ENCODE results near the gene NDUFAB1.

- TF ChIP-seq GABPA (IDR thresholded peaks at IDR 0.05; ENCODE audit: low read depth) (no peak), TAF1 (IDR thresholded peaks at IDR 0.05; ENCODE audit: borderline replicate concordance, low read depth, low read length) (no peak), NRF1 (IDR thresholded peaks at IDR 0.05; ENCODE audit: low read depth, low read length) (no peak), CTCF (IDR thresholded peaks at IDR 0.05) (no peak), YY1 (IDR thresholded peaks at IDR 0.05; ENCODE audit: low read depth) (no peak), SMC3 (IDR thresholded peaks at IDR 0.05; ENCODE audit: low read depth, low read length) (no peak)
Measured at GRCh38 chr16:23615805-23616204, 19.7 kb upstream of the NDUFAB1 start.
